NCI-H1436 (cell line): ENCODE data around the gene LHFPL3.

Experiments
- DNase-seq: peaks from one replicate; lab custom pipeline; 2025; lab: John Stamatoyannopoulos, UW

LHFPL3 gene

DNA sequence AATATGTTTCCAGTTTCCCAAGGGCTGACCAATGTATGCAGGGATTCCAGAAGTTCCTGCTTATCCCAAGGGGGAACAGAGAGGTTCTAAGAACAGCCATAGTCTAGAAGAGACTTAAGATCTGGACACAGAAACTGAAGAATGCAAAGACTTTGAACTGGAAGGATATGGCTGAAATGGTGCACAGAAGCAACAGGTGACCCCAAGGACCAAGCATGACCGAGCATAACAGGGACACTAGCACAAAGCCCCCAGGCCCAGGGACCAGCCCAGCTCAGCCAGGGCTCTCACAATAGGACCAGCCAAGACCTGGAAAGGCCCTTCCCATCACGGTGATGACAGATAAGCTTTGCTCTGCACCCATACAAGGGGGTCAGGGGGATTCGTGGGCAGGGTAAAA lies 472.6 kb downstream of the LHFPL3 start:
- DNase-seq = no peak

DNA sequence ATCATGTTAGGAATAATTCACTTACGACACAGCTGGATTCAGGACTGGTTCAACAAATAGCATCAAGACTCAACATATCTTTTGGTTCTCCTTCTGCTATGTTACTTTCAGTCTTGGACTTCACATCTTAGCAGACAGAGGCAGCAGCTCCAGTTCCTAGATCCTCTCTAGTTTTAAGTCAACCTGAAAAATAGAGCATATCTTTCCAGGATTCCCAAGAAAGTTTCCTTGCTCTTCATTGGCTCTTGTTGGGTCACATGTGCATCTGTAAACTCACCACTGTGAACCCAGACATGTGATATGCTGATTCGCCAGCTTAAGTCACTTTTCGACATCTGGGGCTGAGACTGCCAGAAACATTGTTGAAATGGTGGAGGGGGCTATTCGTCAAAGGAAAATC lies 475.5 kb downstream of the LHFPL3 start:
- DNase-seq = no peak

DNA sequence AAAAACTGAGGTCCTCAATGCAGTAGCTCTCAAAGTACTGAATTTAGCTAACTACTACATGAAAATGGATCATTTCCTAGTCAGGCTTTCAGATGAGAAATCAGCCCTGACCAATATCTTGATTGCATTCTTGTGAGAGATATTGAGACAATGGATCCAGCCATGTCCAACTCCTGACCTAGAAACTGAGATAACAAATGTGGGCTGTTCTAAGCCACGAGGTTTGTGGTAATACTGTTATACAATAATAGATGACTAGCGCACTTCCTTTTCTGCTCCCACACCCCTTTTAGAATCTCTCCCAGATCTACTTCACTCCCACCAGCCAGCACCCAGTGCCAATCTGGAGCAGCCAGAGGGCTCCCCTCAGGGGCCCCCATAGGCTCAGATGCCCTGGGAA lies 476.3 kb downstream of the LHFPL3 start:
- no peak for DNase-seq

DNA sequence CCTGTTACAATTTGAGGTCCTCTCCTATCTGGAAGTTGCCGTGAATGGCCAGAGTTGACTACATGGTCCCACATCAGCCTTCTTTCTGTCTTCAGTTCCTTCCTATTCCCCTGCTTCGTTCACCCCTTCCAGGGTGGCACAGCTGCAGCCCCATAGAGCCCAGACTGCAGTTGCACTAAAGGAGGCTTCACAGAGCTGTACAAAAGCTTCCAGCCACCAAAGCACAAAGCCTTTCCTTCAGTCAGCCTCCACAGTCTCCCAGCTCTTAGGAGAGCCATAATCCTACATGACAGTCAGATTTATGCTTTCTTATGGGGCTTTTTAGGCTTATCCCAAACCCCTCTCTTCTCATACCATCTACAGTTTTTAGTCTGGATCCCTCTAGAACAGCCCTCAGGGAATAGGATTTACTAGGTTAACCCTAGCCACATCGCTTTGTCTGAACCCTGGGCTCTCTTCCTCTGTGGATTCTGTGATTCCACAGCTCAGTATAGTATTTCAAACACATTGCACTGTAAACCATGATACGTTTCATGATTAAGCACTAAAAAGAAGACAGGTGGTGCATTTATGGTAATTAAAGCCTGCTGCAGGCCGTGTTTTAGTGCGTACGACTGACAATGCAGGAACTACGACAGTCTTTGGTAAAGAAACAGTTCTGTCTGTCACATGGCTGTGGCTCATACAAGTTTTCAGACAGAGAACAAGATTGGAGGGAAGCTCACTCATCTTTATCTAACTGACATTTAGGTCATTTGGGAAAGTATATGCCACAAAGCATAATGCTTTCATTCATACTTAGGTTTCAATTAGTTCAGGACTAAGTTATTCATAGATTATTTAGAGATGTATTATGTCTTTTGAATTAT lies 477.3 kb downstream of the LHFPL3 start:
- no peak for DNase-seq

DNA sequence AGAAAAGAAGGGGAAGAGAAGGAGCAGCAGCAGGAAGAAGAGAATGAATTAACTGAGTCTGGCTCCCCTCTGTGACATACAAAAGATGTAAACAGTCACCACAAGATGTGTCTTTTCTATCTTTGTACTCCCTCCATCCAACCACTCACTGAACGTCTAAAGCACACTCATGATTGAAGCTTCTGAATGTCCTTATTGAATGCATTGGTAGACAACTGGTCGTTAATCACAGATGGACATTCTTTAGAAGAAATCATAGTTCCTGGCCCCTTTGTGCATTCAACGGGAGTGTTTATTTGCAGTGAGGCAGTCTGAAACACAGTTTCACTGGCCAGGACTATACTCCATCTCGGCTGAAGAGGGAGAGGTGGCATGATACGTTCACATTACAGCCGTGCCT lies 479.3 kb downstream of the LHFPL3 start:
- no peak for DNase-seq

DNA sequence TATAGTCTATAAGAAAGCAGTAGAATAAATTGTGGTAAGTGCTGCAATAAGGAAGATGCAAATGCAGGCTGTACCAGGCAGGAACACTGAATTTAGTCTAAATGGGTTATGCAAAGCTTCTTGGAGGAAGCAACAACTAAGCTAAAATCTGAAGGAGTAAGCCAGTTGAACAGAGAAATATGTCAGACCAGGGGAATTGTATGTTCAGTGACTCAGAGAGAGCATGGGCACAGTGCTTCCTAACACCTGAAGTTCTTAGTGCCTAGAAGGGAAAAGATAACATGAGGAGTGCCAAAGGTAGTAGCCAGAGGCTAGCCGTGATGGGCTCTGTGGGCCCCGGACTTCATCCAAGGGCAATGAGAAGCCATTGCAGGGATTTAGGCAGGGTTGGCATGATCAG lies 481.5 kb downstream of the LHFPL3 start:
- no peak for DNase-seq

DNA sequence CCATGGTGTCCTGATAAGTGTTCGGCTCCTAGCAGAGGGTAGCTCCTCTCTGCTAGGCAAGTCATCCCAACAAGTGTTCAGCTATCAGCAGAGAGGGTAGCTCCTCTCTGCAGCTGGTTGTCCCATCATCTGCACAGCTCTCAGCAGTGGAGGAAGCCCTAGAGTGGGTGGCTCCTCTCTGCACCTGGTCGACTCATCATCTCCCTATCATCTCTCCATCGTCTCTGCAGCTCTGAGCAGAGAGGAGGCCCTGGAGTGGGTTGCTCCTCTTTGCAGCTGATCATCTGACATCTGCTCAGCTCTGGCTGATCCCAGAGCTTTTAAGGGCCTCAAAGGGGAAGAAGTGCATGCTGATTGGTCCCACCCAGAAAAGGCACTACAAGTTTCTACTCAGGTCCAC lies 485.7 kb downstream of the LHFPL3 start:
- DNase-seq = no peak

DNA sequence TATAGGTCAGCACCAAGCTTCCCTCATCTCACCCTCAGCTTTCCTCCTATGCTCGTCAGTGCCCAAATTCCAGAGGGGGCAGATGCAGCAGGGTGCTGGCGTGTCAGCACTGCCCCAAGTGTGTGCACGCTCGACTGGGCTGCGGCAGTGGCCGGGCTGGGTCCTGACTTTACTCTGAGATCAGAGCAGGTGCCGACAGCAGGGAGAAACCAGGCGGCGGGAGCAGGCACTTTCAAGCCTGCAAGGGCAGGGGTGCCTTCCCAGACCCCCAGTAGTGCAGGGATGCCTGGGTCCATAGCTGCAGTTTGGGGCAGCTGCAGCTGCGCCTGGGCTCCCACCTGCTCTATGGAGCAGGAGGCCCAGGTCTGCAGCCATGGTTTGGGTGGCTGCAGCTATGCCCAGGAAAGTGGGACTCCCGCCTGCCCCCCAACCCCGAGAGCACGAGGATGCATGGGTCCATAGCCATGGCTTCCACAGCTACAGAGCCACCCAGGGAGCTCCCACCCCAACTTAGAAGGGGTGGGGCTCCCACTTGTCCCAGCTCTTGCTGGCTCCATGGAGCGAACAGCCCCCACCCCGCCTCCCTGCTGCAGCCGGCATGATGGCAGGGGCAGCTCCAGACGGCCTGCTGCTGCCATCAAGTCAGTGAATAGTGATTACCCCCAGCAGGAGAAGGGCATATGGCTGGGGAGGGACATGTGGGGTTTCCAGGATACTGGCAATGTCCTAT lies 486.4 kb downstream of the LHFPL3 start:
- no peak for DNase-seq

DNA sequence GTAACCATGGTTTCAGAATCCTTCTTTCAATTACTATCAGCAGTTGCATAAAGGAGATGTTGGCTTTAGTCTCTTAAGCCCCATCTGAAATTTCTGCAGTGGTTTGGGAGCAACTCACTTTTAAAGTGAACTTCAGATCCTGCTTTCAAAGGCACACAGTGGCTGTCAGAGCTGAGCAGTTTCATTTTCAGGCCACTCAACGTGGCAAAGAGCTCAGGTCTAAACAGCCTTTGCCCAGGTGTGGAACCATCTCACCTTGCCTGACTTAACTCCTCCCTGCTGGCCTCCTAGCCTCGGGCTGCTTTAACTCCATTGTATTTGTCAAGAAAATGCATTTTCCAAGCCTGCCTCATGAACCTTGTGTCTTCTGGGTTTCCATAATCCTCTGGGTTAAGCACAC lies 488.1 kb downstream of the LHFPL3 start:
- DNase-seq = no peak

DNA sequence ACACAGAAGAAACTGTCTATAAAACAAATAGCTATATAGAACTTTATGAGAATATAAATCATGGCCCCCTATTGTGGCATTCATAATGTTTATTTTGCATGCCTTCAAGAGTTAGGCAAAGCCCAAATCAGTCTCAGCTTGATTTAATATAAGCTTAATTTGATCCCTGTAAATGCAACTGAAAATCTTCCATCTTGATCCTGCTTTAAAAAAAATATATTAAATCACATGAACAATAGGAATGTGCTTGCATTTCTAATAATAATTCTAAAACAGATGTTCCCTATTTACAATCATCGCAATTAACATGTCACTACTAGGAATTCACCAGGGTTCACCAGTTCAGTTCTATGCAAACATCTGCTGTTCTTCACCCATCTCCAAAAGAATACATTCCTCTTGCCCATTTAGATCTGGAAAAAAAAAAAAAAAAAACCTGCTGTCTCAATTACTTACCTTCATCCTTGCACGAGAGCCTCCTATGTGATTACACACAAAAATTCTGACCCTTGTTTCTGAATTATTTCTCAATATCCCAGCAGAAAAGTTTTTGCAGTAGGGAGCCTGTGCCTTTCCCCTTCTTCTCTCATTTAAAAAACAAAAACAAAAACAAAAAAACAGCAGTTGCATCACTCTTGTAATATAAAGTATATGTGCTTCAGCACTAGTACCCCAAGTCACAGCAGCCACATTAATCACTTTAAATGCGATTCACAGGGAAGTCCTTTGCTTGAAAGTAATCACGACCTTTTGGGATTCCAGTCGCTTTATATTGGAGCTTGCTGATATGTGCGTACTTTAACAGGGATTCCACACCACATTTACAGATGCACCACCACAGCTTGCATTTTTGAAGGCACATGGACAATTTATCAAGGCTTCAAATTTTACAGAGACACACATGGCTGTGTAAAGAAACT lies 490.8 kb downstream of the LHFPL3 start:
- no peak for DNase-seq

DNA sequence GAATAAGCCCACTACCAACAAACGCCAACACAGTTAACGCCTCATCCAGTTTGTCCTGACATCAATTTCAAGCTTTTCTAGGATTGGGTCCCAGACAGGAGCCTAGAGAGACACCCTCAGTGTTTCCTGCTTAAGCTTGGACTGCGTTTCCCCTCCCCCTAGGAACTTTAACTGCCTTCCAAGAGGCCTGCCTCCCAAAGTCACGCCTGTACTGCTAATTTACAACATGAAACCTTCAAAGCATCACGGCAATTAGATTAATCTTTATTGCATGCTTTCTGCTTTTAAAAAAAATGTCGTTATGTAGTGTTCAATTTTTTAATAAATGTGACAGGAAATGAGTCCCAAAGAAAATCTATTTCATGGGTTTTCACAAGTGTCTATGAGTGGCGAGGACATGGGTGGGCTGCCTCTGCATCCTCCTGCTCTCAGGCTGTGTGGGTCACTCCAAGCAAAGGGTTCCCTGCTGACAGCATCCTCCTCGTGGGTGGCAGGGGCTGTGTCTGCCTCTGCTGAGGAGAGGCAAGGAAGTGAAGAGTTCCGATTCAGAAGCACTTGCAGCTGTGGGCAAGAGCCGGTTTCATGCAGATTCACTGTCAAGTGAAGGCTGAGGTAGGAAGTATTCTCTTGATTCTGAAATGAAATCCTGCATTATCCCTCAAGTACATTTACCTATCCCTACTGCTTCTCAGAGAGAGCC lies 492.6 kb downstream of the LHFPL3 start:
- DNase-seq = no peak

DNA sequence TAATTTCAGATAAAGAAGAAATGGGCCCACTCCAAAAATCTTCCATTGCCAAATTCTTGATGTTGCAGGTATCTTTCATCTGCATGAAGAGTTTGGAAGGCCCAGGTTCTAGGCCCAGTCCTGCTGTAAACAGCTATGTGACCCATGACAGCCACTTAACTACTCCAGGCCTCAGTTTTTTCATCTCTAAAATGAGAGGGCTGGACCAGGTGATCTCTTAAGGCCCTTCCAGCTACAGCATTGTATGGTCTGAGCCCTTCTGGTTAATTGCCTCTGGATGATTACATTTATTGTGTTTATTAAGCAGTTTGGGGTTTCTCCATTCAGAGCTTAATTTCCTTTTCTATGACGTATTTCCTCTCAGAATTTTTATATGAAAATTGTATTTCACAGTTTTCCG lies 494.8 kb downstream of the LHFPL3 start:
- DNase-seq = no peak

DNA sequence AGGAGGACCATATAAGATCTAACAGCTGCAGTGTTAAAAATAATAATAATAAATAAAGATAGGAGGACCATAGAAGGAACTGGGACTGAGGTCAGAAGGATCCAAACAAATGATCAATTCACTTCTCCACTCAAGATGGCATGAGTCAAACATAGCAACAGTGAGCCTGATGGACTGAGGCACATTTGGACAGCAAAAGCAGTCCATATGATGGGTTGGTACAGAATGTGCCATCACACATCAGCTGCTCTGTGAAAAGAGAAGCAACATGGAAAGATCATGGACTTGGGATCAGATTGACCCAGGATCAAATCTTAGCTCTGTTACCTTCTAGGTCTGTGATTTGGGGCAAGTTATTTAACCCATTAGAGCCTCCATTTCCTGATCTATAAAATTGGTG lies 496.7 kb downstream of the LHFPL3 start:
- no peak for DNase-seq

DNA sequence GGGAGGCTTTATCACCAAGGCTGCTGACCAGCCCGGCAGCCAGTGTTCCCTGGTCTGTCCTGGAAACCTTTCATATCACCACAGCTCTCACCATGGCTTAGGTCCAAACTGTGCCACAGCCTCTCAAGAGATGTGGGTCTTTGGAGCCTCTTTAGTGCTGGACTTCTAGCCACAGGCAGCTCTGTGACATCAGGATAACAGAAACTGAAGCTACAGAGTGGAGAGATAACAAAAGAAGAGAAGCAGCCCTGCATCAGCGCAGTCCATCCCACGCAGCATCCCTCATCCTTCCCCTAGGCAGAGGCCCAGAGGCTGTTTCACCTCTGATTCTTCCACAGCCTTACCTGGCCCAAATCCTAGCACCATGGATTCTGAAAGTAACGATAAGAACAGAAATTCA lies 497.7 kb downstream of the LHFPL3 start:
- no peak for DNase-seq

DNA sequence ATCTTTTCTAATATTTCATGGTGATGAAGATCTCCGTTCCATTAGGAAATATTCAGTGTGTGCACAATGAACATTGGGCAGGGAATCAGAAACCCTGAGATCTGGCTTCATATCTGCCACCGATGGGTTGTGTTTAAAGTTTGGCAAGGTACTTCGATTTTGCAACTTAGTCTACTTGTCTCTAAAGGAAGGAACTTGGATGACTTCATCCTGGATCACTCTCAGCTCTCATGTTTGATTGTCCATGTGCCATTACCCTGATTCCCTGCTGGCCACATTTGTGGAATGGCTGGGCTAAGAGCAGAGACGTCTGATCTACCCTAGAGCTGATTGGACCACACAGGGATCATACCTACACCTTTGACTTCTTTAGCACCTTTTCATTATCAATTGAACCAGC lies 508.6 kb downstream of the LHFPL3 start:
- DNase-seq = no peak

DNA sequence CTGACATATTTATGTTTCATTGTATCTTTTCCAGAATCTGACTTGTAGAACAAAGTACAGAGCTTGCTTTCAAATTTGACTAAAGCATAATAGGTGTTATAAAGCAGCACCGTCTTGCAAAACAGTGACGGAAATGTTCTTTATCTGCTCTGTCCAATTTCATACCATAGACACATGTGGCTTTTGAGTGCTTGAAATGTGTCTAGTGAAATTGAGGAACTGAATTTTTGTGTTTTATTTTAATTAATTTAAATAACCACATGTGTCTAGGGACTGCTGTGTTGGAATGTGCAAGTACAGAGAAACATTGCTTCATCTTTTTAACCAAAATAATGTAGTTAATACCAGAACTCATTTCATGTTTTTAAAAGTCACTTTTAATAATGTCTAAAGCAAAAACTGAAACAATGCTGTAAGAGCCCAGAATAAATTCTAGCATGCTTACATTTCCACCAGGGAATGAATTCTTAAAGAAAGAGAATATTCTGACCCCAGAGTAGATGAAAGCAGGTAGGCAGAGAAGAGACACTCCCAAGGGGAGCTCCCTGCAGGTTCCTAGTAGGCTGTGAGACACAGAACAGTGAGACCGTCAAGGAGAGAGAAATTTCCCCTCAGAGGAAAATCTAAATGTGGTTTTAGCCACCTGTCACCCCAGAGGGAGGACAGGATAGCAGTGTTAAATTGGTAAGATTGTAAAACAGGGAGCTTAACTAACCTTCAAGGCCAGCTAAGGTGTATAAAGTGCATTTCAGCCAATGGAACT lies 510.3 kb downstream of the LHFPL3 start:
- DNase-seq = no peak

DNA sequence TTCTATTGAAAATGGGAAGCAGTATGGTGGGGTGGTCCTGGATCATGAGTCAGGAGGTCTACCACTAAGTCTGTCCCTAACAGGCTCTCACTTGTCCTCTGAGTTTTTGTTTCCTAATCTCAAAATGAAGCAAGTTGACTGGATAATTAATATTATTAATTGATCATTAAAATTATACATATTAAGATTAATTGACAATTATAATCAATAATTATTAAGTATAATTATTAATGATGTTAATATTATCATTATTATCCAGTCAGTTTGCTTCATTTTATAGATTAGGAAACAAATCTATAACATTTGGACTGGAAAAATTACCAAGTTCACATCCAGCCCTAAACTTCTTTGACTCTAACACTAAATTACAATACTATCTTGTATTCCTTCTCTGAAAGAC lies 511.4 kb downstream of the LHFPL3 start:
- DNase-seq = no peak

DNA sequence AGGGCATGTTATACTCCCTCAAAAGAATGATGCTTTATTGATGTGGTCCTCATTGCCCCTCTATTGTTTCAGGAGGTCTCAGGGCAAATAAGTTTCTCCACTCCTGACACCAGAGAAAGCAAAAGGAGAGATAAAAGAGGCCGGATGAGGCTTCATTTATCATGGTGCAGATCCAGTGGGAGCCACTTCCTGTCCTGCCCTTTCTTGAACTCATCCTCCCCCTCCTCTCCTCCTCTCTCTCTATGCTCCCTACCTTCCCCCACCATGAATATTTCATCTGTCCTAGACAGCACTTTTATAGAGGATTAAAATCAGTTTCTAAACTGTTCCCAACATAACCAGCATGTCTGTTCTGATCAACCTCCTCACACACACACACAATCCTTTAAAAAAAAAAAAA lies 513.4 kb downstream of the LHFPL3 start:
- no peak for DNase-seq

DNA sequence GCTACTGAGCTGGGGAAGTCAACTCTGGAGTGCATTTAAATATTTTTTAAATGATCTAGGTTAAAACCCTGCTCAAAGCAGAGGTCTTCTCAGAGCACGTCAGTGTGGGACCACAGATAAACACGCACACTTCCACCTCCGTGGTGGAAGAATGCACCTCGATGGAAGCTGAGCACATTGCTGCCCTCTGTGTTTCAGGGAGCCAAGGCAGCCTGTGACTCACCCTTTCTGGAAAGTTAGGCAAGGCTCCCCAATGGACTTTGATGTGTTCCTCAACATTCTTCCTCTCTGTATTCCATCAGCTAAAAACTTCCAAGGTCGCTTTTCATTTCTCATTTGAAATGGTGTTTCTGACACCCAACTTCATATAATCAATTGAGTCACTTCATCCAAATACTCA lies 514.8 kb downstream of the LHFPL3 start:
- no peak for DNase-seq

DNA sequence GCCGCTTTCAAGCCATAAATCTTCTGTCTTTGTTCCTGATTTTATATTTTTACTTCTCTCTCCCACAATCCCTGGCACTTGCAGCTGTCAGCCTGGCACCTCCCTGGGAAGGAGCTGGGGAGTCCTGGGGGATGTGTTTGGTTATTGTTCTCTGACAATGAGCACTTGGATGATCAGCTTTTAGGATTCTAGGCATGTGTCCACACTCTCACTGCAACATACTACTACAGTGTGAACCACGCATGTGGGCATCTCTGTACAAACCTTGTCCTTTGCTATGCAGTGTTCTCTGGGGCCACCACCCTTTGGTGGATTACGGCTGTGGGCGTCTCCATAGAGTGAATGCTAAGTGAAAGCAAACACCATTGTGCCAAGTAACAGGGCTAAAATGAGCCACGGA lies 517.2 kb downstream of the LHFPL3 start:
- DNase-seq = no peak

DNA sequence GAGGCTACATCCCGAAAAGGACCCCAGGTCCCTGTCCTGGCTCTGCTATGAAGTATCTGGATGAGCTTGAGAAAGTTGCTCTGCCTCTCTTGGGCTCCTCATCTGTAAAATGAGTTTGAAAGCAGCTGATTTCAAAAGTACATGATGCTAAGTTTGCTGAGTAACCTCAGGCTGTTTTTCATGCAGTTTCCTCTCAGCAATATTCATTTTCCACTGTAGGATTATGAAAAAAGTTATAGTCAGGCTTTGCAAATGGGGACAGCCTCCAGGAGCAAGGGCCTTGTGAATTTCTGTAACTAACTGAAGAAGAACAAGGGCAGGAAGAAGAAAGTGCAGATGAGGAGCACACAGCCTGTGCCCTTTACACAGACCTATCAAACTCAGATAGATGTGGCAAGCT lies 518.3 kb downstream of the LHFPL3 start:
- DNase-seq = no peak
